Stimulated activated CD8-positive, alpha-beta memory T cell treated with anti-CD3 and anti-CD28 coated beads, Interleukin-2, amount 100 ng/mL, for 1 hour (primary cell): ENCODE measurements around the gene NCS1.

Source experiments
- DNase-seq, 2 donors: peaks; one replicate each; pipeline ENCODE4 v3.0.0-alpha.2; 2020; ENCODE audit warnings: low read depth in 2 of 2

The NCS1 gene

DNA sequence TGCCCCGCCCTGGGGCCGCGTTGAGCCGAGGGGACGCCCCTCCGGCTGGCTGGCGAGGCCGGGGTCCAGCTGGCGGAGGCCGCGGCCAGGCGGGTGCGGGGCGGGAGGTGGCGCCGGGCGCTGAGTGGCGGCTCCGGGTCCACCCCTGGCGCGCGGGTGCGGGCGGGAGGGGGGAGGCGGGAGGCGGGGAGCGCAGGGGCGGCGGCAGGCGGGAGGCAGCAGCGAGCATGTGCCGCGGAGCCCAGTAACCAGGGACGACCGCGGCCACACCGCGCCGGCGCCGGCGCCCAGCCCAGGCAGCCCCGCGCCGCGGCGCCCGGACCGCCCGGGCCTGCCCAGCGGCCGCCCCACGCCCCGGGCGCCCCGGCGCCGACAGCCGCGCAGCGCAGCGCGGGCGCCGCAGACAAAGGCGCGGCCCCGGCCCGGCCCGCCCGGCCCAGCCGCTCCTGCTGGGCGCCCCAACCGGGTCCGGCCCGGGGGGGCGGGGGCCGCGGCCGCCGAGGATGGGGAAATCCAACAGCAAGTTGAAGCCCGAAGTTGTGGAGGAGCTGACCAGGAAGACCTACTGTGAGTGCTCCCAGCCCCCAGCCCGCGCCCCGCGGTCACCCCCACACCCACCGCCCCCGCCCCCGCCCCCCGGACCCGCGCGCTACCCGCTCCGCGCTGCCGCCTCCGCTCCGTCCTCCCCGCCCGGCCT is at the start of gene NCS1:
Gene NCS1, plus strand, starts transcription at position 244 of the 697 bp plus-strand sequence. Its CDS starts 260 bp downstream, at position 504.
- DNase-seq = peak; percentile 18 to 19

DNA sequence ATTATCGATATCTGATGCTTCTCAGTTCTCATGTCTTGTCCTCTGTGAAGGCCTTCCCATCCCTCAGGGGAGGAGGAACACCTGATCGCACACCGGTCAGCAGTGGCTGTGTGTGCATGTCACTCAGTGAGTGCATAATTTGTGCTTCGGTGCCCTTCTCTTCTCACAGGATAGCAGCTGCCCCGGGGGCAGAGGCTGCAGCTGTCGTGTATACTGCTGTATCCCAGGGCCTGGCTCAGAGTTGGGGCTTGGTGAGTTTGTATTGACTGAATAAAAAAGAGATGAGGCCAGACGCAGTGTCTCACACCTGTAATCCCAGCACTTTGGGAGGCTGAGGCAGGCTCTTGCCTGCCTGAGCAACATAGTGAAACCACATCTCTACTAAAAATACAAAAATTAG is 49.7 kb upstream of the NCS1 start:
- no peak for DNase-seq

DNA sequence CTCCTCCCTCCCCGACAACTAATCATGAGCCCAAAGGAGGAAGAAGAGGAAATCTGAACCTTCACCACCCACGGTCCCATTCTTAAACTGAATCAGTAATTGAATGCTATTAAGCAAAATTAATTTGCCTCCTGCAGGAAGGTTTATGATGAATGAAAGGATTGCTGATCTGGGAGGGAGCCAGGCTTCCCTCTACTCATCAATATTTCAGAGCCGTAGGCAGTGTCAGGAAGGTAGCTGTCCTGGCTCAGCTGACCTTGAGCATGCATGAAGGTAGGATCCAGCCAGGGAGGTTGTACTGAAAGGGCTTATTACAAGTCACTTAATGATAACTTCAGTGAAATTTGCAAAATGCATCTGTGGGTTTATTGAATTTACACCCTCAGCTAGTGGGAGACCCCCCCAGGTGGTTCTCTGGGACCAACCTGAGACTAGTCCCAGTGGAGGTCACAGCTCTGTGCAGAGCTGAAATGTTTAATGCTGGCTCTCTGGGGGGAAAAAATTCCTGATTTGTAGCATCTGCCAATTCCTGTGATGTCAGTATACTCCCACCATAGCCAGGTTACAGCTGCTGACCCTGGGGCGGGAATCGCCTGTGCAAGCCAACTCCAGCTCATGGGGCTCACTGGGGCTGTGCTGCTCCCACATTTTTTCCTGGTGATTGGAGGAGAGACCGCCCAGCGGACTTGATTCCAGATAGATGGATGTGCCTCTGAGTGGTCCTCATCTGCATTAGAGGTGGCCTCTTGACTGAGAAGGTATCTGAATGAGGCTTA is 47.9 kb upstream of the NCS1 start:
- no peak for DNase-seq

GRCh38 chr9:130126721-130127433 is 45.3 kb upstream of the NCS1 start:
- no peak for DNase-seq

GRCh38 chr9:130128251-130128650 is 44.0 kb upstream of the NCS1 start:
- peak; percentile 56 to 60 for DNase-seq

GRCh38 chr9:130128733-130129431 is 43.3 kb upstream of the NCS1 start:
- DNase-seq = peak; percentile 43 to 44

DNA sequence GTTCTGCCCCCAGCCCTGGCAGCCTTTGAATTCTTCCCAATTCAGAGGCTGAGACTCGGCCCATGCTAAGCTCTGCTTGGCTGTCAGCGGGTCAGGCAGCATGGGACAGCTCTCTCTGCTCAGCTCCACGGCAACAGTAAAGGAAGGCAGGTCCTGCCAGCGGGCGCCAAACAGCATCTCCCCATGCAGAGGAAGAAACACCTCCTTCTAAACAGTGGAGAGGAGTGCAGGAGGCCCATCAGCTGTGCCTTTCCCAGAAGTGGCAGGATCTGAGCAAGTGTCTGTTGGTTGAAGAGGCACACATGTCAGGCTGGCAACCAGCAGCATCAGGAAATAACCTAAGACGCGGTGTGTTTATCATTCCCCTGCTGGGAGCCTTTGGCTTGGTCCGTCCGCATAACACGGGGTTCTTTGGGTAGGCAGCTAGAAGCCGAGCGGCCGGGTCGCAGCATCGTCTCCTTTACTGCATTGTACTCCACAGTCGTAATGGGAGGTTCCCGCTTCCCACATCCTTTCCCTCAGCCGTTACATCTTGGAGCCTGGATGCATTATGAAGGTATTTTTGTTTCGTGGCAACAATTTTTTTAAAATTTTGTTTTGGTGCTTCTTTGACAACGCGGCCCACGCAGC is 42.7 kb upstream of the NCS1 start:
- no peak for DNase-seq

- DNase-seq = no peak
These were observed 39.5 kb upstream of the NCS1 start for GRCh38 chr9:130132746-130133145.

- no peak for DNase-seq
These were observed 35.0 kb upstream of the NCS1 start for GRCh38 chr9:130137081-130137640.

GRCh38 chr9:130137641-130138081 is 34.5 kb upstream of the NCS1 start:
- no peak for DNase-seq

- DNase-seq = no peak
These were observed 34.0 kb upstream of the NCS1 start for GRCh38 chr9:130138171-130138653.

DNA sequence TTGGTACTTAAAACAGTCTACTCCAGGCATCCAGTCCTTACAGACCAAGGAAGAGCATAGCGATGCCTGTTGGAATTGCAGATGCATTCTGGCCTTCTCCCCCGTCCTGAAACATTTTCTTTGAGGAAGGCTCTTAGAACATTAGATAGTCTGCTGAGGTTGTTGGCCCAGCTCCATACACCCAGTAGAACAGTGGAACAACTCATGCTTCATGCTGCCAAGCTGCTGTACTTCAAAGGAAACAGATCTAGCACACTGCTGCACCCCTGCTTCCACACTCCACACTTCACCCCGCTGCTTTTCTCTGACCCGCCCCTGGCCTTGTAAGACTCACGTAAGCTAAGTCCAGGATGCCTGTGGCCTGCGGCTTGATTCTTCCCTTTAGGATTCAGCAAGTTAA is 33.4 kb upstream of the NCS1 start:
- DNase-seq = no peak

DNA sequence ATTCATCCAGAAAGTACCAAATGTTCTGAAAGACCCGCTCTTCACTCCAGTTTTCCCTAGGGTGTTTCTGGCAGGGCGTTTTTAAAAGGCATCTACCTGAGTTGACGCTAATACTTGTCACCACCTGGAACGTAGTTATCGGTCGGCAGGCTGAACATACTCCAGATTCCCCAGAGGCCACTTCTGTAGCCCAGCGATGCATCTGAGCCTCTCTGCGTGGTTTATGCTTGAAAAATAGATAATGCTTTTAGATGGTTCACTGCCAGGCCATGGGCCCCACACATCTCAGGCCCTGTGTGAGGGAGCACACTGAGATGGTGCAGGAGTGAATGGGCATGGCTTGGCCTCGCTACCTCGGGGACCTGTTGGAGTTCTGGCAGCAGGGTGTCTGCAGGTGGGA is 33.0 kb upstream of the NCS1 start:
- DNase-seq = no peak

DNA sequence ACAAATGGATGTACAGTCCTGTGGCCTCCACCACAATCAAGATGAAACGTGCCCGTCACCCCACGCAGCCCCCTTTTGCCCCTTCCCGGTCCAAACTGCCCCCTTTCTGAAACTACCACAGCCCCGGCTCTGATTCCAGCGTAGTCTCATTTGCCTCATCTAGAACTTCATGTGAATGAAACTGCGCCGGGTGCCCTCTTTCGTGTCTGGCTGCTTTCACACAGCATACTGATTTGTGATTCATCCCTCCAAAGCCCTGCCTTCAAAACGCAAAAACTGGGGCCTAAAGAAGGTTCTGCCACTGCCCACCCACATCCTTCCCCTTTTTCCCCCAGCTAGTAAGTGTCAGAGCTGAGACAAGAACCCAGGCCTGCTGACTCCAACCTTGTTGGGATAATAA is 31.5 kb upstream of the NCS1 start:
- DNase-seq = no peak

- no peak for DNase-seq
These were observed 30.1 kb upstream of the NCS1 start for GRCh38 chr9:130142056-130142455.

DNA sequence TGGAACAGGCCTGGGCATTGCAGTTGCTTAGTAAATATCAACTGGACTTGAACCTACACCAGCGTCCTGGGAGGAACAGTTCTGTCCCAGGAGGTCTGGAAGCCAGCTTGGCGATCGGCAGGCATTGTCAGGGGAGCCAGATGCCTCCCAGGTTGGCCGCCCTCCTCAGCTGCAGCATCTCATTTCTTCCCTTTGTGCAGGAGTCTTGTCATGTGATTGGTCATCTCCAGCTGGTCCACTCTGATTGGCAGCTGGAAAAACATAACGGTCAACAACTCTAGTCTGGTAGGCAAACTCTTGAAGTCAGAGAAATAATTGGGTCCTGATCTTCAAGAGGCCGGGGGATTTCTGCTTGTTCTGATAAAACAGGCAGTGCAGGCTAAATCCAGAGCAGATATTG is 29.6 kb upstream of the NCS1 start:
- no peak for DNase-seq

- no peak for DNase-seq
These were observed 28.8 kb upstream of the NCS1 start for GRCh38 chr9:130143279-130143893.

DNA sequence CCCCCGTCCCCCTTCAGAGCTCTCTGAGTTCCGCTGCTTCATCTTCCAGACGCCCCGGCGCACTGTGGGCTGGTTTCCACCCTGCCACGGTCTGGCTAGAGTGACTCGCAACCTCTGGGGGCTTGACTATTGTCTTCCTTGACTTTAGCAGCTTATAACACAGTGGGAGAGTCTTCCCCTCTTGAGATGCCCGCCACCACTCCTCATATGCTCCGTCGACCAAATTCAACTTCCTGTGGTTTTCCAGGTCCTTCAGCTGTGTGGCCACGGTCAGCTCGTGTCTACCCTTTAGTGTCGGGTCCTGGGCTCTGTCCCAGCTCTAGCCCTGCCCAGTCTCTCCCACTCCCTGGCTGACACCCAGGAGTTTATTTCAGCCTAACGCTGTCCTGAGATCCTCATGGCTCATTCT is 28.2 kb upstream of the NCS1 start:
- DNase-seq = no peak

DNA sequence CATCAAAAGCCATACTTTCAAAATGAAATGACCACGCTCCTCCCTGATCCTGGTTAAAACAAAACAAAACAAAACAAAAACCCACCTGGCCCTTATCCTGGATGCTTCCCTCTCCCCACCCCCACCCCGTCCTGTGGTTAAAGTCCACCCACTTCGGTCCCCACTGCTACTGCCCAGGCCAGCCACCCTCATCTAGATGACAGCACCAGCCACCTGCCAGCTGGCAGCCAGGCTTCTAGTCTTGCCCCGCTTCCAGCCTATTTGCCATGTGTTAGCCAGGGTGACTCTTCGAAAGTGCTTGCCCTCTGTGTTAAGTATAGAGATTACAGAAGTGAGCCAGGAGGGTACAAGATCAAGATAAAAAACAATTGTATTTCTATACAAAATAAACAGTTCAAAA is 27.5 kb upstream of the NCS1 start:
- DNase-seq = no peak

GRCh38 chr9:130145658-130146057 is 26.5 kb upstream of the NCS1 start:
- DNase-seq = no peak

GRCh38 chr9:130147198-130147597 is 25.0 kb upstream of the NCS1 start:
- no peak for DNase-seq
